NB4 (cell line): ENCODE measurements around the gene MAPK8IP3.

ENCODE experiments used
- CTCF ChIP-seq: IDR thresholded peaks from one replicate; pipeline ENCODE4 v1.5.1; 2012; ENCODE audit warnings: low read depth, low read length
- POLR2A ChIP-seq: IDR thresholded peaks from 2 replicates; pipeline ENCODE4 v1.6.1; 2011; ENCODE audit warnings: mild to moderate bottlenecking; ENCODE audit not compliant: insufficient read length; ENCODE audit errors: extremely low read depth

DNA sequence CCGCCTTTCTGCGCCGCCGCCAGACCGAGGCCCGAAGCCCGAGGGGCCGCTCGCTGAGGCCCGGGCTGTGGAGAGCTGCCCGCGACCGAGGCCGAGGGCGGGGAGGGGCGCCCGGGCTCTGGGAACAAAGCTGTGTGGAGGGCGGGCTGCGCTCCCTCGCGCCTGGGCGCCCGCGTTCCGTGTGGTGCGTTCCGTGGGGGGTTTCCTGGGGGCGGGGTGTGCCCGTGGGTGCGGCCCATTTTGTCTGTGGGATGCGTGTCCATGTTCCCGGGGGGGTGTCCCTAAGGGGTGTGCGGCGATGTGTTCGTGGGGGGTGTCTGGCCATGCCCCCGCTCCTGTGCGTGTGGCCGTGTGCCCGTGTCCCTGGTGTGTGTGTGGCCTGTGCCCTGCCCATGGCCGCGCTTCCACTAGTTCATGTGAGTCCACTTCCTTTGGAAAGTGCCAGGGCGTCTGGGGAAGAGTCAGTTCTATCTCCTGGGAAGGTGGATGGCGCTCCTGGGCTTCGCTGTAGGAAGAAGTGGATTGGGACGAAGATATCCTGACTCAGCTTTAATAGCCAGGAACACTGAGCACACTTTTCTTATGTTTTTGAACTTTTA is 27.4 kb upstream of the MAPK8IP3 start:
- TF ChIP-seq CTCF (no peak), POLR2A (no peak)
